HG02943 (cell line): ENCODE results near the gene KRR1.
A peak's percentile ranks its signal among the peaks of the same experiment; 100 is the strongest.
"Not testable (repeated sequence)": the region's sequence is repeated elsewhere in the genome, so short reads cannot be mapped to it uniquely, and the experiment has no call there.

ENCODE experiments used
- ATAC-seq: cut with Tn5 transposase; IDR thresholded peaks from one replicate; pipeline ENCODE4 v1.9.1; 2021; ENCODE audit warnings: mild to moderate bottlenecking, low read depth, moderate library complexity; ENCODE audit not compliant: unreplicated experiment

Gene KRR1

DNA sequence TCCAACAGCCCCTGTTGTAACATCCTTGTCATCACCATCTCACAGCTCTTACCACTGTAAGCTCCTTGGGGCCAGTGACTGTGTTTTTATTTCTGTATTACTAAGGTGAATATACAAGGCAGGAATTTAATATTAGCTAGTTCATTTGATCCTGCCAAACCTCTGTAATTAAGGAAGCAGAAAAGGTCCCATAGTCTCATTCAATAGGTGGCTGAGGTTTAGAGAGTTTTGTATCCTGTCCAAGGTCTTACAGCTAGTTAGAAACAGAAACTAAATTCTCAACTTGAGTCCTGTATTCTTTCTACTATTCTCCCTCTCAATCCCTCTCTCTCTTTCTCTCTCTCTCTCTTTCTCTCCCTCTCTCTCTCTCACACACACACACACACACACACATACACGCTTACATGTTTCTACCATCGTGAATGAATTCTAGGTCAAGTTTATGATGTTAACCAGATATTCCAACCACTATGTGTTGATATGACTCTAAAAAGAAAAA is 31.4 kb downstream of the KRR1 start:
- peak; percentile 42 for ATAC-seq

DNA sequence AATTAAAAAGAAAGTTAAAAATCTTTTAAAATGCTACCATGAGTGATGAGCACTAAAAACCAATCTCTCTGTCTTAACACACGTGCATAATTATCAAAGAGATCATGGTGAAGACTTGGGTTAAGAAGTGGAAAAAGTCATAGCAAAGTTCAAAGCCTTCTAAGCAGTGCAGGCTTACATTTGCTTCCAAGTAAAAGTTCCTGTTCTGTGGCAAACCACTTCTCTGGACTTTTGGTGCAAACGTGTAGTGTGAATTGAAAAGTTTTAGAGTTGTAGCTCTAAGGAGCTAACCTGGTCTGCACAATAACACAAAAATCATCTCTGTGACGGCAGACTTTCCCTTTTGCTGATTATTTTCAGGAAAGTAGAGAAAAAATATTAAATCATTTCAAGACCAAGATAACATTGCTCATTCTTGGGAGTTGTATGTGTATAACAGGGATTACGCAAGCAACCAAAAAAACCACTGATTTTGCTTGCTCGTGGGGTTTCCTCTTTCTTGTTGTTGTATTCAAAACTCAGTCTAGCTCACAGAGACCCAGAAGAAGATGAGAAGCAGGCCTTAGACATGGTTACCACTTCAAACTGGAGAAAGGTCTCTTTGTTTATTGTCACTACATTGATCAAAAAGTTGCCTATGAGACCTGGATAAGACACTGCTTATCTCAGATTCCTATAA is 33.2 kb downstream of the KRR1 start:
- ATAC-seq = no peak

DNA sequence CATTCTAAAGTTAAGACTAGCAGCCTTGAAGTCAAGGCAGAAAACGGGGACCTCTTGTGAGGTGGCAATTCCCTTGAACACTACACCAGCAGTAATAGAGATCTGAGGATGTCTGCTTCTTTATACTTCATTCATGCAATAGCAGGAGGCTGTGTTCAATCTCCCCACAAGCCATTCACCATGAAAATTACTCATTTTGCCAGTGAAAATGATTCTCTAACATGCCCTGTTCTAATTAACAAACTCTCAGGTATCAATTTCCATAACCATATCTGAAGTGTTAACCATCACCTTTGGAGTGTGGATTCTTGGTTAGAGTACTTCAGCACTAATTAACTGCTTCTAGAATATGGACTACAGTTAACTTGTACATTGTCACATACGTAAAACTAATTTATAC is 34.3 kb downstream of the KRR1 start:
- no peak for ATAC-seq

DNA sequence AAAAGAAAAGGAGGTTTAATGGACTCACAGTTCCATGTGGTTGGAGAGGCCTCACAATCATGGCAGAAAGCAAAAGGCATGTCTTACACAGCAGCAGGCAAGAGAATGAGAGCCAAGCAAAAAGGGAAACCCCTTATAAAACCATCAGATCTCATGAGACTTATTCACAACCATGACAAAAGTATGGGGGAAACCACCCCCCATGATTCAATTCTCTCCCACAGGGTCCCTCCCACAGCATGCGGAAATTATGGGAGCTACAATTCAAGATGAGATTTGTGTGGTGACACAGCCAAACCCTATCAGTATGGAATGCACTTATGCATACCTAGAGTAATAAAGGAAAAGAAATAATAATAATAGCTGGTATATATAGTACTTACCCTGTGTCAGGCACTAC is 35.3 kb downstream of the KRR1 start:
- no peak for ATAC-seq

DNA sequence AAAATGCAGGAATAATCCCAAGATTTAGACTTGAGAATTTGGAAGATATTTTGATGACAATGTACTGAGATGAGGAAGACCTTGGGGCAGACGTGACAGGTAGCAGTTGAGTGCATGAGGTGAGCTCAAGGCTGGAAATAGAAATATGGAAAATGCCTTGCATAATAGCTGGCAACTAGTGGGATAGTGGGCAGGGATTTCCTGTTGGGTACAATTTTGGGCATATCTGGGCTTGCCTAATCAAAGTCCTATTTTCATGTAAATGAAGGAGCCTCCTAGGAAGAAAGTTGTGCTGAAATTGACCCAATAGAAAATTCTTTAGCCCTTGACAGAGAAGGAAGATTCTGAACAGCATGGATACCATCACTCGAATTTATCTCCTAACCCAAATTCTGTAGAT is 37.3 kb downstream of the KRR1 start:
- no peak for ATAC-seq

DNA sequence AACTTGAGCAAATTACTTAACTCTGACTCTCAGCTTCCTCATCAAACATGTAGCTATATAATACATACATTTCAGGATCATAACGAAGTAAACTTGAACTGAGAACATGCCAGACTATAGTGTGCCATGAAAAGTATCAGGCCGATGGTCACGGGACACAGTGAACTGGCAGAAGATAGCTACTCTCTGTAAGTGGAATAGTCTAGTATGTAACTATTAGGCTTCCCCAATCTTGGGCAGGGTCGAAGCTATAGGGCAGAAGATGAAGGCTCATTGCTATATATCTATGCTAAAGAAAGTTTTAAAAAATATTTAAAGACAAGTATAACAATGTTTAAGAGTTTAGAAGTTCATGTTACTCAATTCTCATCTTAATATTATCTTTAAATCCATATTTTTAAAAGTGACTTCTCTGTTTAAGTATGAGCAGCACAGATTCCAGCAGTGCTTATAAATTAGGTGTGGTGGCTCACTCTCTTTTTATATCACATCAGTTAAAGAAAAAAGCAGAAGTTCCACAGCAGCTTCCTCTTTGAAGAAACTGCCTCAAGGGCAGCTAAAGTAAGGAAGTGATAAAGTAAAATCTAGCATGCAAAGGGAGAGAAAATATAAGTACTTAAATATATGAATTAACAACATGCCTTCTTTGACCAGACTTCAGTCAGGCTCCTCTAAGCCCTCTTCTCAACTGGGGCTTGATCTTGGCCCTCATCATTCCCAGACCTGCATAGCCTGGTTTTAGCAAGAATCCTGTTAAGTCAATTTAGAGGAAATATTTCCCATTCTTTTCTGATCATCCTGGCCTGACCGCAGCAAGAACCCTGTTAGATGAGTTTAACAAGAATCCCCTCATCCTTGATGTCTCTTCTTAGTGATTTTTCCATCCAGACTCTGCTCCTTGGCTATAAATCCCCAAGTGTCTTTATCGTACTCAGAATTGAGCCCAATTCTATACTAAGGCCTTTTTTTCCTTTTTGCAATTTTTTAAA is 39.2 kb downstream of the KRR1 start:
- no peak for ATAC-seq

DNA sequence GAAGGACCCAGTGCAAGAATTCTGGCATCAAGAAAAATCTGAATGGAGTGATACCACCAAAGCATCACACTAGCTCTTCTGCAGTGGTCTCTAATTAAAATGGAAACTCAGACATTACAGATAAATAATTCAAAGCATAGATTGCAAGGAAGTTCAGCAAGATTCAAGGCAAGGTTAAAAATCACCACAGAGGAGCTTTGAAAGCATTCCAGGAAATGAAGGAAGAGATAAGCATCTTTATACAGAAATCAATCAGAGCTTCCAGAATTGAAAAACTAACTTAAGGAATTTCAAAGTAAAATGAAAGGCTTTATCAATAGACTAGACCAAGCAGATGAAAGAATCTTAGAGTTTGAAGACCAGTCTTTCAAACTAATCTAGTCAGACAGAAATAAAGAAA is 51.2 kb downstream of the KRR1 start:
- ATAC-seq = no peak

DNA sequence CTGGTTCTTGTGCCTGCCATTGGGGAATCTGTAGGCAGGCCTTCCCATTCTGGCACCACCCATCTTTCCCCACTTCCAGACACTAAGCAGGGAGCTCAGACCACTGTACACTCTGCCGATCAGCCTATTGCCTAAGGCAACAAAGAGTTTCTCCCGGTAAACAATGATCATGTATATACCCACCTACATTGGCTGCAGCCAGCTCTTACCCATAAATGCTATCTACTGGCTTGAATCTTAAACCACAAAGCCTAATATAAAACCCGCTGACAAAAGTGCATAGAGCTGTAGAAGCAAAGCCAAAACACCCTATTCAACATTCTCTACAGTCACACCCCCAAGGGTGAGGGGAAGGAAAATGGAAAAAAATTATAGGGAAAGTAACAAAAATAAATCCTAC is 51.7 kb downstream of the KRR1 start:
- ATAC-seq = no peak

DNA sequence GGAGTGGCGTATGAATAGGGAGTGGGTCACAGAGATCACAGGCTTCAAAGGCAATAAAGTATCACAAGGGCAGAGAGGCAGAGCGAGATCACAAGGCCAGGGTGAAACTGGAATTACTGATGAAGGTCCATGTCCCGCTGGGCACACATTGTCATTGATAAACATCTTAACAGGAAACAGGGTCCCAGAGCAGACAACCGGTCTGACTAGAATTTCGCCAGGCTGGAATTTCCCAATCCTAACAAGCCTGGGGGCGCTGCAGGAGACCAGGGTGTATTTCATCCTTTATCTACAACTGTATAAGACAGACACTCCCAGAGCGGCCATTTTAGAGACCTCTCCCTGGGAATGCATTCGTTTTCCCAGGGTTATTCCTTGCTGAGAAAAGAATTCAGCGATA is 53.5 kb downstream of the KRR1 start:
- ATAC-seq = not testable (repeated sequence)

DNA sequence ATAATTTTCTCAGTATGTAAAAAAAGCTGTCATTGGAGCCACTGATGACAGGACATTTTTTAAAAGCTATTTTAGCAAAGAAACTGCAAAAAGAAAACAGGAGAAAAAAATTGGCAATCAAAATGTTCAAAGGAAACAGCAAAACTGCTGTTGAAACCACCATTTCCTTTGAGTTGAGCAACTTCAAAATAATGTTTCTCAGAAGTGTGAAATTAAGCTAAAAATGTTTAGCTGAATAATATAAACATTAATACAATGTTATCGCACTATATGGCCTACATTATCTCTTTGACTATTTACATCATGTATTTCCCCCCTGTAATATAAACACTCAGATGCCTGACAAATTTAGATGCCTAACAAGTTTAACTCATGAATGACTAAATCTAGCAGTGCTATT is 54.2 kb downstream of the KRR1 start:
- ATAC-seq = no peak

DNA sequence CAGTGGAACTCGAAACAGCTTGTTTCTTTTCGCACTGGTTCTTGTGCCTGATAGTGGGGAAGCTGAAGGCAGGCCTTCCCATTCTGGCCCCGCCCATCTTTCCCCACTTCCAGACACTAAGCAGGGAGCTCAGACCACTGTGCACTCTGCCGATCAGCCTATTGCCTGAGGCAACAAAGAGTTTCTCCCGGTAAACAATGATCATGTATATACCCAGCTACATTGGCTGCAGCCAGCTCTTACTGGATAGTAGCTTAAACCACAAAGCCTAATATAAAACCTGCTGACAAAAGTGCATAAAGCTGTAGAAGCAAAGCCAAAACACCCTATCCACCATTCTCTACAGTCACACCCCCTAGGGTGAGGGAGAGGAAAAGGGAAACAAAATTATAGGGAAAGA is 55.6 kb downstream of the KRR1 start:
- no peak for ATAC-seq

DNA sequence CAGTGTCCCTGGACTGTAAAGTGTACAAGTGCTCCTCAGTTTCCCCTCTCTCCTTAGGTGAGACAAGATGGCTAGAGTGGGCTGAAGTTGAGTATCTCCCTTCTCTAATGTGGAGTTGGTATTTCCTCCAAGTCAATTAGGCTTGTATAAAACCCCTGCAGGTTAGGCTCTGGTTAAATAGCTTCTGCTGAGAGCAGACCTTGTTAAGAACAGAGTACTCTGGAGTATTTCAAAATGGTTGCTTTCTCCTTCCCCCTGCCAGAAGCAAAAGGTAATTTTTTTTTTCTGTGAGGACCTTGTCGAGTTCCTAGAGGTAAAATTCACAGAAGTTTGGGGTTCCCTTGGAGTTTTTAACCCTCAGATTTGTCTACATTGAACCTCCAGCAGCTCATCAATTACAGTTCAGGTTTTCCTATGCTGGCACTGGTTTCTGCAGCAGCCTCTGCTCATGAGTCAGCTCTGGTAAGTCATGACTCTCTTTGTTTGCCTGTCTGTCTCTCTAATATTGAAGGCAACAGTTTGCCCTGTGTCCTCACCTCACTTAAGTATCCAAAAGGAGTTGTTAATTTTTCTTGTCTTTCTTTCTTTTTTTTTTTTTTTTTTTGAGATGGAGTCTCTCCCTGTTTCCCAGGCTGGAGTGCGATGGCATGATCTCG is 58.6 kb downstream of the KRR1 start:
- no peak for ATAC-seq

DNA sequence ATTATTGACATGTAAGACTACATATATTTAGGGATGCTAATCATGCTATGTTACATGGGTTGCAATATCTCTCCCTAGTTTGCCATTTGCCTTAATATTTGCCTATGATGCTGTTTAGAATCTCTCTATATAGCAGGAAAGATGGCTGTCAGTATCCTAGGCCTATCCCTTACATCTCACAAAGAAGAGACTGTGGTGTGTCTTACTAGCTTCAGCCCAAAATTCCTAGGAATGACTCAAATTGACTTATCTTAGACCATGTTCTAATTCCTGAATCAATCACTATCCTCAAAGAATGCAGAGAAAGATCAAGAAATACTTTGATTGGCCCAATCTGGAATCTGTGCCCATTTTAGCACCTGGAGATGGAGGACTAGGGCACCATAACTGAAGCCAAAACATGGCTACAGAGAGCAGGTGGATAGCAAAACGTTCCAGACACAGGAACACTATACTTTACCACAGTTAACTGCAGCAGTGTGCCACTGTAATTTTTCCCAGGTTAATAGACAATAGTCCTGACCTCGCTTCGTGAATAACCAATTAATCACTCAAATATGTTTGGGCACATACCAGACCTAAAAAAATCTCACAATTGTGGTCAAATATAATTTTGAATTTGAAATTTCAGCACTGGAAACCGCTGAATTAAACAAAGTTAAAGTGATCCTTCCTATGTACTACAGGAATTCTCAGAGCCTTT is 63.6 kb downstream of the KRR1 start:
- no peak for ATAC-seq

DNA sequence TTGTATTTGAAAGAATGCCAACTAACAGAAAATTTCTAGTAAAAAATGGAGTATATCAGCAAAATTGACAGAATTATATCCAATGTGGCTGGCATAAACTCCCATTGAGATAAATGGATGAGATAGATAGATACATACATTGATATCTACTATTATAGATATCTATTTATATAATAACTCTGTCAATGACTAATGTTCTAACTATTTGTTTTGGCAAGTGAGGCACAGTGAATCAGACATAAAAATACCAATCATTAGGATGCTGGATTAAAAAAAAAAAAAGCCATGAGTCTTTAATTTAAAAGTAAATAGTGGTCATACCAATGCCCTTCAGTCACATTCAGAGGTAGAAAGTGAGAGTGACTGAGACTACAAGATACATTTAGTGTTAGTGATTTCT is 64.6 kb downstream of the KRR1 start:
- ATAC-seq = no peak

DNA sequence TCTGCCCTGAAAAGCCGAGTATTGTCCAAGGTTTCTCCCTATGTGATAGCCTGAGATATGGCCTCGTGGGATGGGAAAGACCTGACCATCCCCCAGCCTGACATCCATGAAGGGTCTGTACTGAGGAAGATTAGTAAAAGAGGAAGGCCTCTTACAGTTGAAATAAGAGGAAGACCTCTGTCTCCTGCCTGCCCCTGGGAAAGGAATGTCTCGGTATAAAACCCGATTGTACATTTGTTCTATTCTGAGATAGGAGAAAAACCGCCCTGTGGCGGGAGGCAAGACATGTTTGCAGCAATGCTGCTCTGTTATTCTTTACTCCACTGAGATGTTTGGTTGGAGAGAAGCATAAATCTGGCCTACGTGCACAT is 66.3 kb downstream of the KRR1 start:
- not testable (repeated sequence) for ATAC-seq

DNA sequence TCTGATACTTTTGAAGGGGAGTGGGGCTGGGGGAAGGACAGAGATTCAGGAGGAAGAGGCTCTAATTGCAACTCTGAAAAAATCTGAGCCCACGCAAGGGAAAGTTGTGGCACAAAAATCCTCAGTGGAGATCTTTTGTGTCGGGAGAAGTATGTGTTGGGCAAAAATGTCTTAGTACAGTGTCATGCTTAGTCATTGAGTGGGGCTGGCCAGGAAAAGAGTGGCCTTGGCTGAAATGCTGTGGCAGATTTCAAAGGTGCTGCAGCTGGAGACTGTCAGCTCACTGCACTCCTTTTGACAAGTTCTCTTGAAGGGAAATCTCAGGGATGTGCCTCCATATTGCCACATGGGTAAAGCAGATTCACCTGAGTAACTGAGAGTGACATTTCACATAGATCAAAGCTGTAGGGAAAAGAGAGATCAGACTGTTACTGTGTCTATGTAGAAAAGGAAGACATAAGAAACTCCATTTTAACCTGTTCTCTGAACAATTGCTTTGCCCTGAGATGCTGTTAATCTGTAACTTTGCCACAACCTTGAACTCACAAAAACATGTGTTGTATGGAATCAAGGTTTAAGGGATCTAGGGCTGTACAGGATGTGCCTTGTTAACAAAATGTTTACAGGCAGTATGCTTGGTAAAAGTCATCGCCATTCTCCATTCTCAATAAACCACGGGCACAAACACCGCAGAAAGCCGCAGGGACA is 66.8 kb downstream of the KRR1 start:
- ATAC-seq = no peak

DNA sequence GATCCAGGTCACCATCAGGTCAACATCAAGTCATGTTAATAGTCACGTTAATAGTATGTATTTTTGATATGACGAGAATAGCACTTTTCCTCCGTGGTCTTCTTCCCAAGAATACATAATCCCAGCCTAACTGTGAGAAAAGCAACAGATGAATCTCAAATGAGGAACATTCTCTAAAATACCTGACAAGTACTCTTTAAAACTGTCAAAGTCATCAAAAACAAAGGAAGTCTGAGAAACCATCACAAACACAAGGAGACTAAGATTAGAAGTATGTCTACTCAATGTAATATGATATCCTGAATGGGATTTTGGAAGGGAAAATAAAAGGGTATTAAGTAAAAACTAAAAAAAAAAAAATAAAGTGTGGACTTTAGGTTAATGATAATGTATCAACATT is 67.7 kb downstream of the KRR1 start:
- ATAC-seq = no peak

DNA sequence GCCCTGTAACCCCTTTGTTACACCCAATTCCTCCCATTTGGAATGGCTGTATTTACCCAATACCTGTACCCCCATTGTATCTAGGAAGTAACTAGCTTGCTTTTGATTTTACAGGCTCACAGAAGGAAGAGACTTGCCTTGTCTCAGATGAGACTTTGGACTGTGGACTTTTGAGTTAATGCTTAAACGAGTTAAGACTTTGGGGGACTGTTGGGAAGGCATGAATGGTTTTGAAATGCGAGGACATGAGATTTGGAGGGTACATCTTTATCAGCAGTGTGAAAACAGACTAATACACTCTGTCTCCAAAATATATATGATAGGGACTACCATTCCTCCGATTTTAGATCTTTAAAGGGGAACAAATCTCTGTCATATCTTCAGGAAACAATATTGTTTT is 69.0 kb downstream of the KRR1 start:
- not testable (repeated sequence) for ATAC-seq

DNA sequence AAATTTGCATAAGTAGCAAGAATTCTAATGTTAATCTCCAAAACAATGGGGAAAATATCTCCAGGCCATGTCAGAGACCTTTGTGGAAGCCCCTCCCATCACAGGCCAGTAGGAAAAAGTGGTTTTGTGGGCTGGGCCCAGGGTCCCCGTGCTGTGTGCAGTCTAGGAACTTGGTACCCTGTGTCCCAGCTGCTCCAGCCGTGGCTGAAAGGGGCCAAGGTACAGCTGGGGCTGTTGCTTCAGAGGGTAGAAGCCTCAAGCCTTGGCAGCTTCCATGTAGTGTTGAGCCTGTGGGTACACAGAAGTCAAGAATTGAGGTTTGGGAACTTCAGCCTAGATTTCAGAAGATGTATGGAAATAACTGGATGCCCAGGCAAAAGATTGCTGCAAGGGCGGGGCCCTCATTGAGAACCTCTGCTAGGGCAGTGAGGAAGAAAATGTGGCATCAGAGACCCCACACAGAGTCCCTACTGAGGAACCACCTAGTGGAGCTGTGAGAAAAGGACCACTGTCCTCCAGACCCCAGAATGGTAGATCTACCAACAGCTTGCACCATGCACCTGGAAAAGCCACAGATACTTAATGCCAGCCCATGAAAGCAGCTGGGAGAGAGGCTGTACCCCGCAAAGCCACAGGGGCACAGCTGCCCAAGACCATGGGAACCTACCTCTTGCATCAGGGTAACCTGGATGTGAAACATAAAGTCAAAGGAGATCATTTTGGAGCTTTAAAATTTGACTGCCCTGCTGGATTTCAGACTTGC is 69.5 kb downstream of the KRR1 start:
- ATAC-seq = not testable (repeated sequence)
